ENCODE results near the gene FOSL1. TPM values are rescaled to one million over a fixed set of nuclear protein-coding genes. Genes with fewer than 3 reads are reported as not detected.

Gene FOSL1
- total RNA-seq, 1 experiment from 2014 or later = 58.8 TPM

DNA sequence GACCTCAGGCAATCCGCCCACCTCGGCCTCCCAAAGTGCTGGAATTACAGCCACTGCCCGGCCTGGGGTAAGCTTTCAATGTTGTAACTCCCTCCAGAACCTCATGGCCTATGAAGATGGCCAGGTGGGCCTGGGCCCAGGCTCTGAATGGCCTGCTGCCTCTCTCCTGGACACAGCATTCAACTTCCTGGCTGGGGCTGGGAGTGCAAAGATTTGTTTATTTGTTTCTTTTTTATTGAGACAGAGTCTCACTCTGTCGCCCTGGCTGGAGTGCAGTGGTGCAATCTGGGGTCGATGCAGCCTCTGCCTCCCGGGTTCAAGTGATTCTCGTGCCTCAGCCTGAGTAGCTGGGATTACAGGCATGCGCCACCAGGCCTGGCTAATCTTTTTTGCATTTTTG, 44.6 kb upstream of the FOSL1 start:
- no peaks in the 10 kb centered on the region for H3K36me3 ChIP-seq (ENCODE audit: low read depth)
- no peak overlapping the region for H3K27ac ChIP-seq
- H3K4me1 ChIP-seq (replicated peaks; ENCODE audit: insufficient read depth) = no peaks in the 10 kb centered on the region
- H3K27me3 ChIP-seq (ENCODE audit: insufficient read depth, low read depth) = 0 out of 2 replicates have a peak, but pooled peaks cover 6% of the 10 kb centered on the region
- no peak for DNase-seq
- H3F3A ChIP-seq (ENCODE audit: insufficient read depth, low read depth) = no peaks in the 10 kb centered on the region
- no peaks in the 10 kb centered on the region for H3K9me3 ChIP-seq (ENCODE audit: insufficient read depth, low read depth)
- TF ChIP-seq, protein P1, sequence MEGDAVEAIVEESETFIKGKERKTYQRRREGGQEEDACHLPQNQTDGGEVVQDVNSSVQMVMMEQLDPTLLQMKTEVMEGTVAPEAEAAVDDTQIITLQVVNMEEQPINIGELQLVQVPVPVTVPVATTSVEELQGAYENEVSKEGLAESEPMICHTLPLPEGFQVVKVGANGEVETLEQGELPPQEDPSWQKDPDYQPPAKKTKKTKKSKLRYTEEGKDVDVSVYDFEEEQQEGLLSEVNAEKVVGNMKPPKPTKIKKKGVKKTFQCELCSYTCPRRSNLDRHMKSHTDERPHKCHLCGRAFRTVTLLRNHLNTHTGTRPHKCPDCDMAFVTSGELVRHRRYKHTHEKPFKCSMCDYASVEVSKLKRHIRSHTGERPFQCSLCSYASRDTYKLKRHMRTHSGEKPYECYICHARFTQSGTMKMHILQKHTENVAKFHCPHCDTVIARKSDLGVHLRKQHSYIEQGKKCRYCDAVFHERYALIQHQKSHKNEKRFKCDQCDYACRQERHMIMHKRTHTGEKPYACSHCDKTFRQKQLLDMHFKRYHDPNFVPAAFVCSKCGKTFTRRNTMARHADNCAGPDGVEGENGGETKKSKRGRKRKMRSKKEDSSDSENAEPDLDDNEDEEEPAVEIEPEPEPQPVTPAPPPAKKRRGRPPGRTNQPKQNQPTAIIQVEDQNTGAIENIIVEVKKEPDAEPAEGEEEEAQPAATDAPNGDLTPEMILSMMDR (conservative IDR thresholded peaks at IDR 0.05) = no peak
- TF ChIP-seq EZH2 (IDR thresholded peaks at IDR 0.05; ENCODE audit: low read depth) = no peak
- H3K9me2 ChIP-seq (ENCODE audit: insufficient read depth) = no peaks in the 10 kb centered on the region
- no peak overlapping the region for H2AFZ ChIP-seq
- BruUV-seq (replicated peaks) = no TSS peak
- H3K4me2 ChIP-seq = no peak overlapping the region
- CTCF ChIA-PET = no interaction called here
- POLR2A ChIA-PET (ENCODE audit: unreplicated experiment) = no interaction called here
- intact Hi-C loops (cut with micrococcal nuclease; ENCODE audit: unreplicated experiment) = no loop called here
- H4K20me1 ChIP-seq (ENCODE audit: insufficient read depth) = no peaks in the 10 kb centered on the region
- no peaks in the 10 kb centered on the region for H3K79me2 ChIP-seq (ENCODE audit: low read depth)
- no peak overlapping the region for H3K4me3 ChIP-seq

DNA sequence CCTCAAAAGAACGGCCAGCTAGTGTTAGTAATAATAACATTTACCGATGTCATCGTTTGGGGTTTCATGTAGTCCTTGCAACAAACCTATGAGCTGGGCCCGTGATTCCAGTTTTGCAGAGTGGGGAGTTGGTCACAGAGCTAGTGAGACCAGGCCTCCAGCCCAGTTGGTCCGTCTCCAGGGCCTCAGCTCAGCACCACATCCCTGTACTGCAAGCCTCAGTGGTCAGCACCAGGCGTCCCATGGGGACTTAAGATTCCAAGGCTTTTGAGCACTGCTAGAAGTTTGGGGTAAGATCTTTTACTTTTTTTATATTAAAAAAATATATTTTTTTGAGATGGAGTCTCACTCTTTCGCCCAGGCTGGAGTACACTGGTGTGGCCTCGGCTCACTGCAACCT, 44.0 kb upstream of the FOSL1 start:
- H3K36me3 ChIP-seq (ENCODE audit: low read depth) = no peaks in the 10 kb centered on the region
- no peak for DNase-seq
- no peaks in the 10 kb centered on the region for H3K9me3 ChIP-seq (ENCODE audit: insufficient read depth, low read depth)
- H3K27ac ChIP-seq = no peak overlapping the region
- H2AFZ ChIP-seq = no peak overlapping the region
- POLR2A ChIA-PET (ENCODE audit: unreplicated experiment) = no interaction called here
- TF ChIP-seq, protein P1 (conservative IDR thresholded peaks at IDR 0.05) = no peak
- TF ChIP-seq EZH2 (IDR thresholded peaks at IDR 0.05; ENCODE audit: low read depth) = no peak
- no peak overlapping the region for H3K4me3 ChIP-seq
- no peaks in the 10 kb centered on the region for H3K79me2 ChIP-seq (ENCODE audit: low read depth)
- H3K9me2 ChIP-seq (ENCODE audit: insufficient read depth) = no peaks in the 10 kb centered on the region
- intact Hi-C loops (cut with micrococcal nuclease; ENCODE audit: unreplicated experiment) = no loop called here
- no peak overlapping the region for H3K4me2 ChIP-seq
- no peaks in the 10 kb centered on the region for H3K4me1 ChIP-seq (replicated peaks; ENCODE audit: insufficient read depth)
- CTCF ChIA-PET = no interaction called here
- H3K27me3 ChIP-seq (ENCODE audit: insufficient read depth, low read depth) = 0 out of 2 replicates have a peak, but pooled peaks cover 6% of the 10 kb centered on the region
- H4K20me1 ChIP-seq (ENCODE audit: insufficient read depth) = no peaks in the 10 kb centered on the region
- no TSS peak for BruUV-seq (replicated peaks)
- no peaks in the 10 kb centered on the region for H3F3A ChIP-seq (ENCODE audit: insufficient read depth, low read depth)

DNA sequence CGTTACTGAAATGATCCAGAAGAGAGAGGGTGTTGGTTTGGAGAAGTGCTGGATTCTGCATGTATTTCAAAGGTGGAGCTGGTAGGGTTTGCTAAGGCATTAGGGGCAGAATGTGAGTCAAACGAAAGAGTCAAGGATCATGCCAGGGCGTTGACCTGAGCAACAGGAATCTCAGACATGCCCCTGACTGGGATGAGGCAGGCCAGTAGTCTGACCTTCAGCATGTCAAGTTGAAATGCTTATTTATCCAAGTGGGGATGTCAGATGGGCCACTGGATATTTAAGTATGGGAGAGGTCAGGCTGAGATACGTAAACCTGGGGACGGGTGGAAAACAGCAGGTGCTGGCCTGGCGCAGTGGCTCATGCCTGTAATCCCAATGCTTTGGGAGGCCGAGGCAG, 42.3 kb upstream of the FOSL1 start:
- intact Hi-C loops (cut with micrococcal nuclease; ENCODE audit: unreplicated experiment) = no loop called here
- Histone ChIP-seq H3K4me1 (replicated peaks; ENCODE audit: insufficient read depth) (no peaks in the 10 kb centered on the region), H3K4me3 (no peak overlapping the region), H3K79me2 (ENCODE audit: low read depth) (no peaks in the 10 kb centered on the region), H3K9me3 (ENCODE audit: insufficient read depth, low read depth) (no peaks in the 10 kb centered on the region), H2AFZ (no peak overlapping the region), H4K20me1 (ENCODE audit: insufficient read depth) (no peaks in the 10 kb centered on the region), H3K27me3 (ENCODE audit: insufficient read depth, low read depth) (0 out of 2 replicates have a peak, but pooled peaks cover under 1% of the 10 kb centered on the region), H3K27ac (no peak overlapping the region), H3K9me2 (ENCODE audit: insufficient read depth) (no peaks in the 10 kb centered on the region), H3F3A (ENCODE audit: insufficient read depth, low read depth) (no peaks in the 10 kb centered on the region), H3K4me2 (no peak overlapping the region), H3K36me3 (ENCODE audit: low read depth) (no peaks in the 10 kb centered on the region)
- BruUV-seq (replicated peaks) = no TSS peak
- TF ChIP-seq, protein P1 (conservative IDR thresholded peaks at IDR 0.05) = no peak
- TF ChIP-seq EZH2 (IDR thresholded peaks at IDR 0.05; ENCODE audit: low read depth) = no peak
- POLR2A ChIA-PET (ENCODE audit: unreplicated experiment) = interaction anchor here (0.7 kb wide), 1 partner anchor 305 kb away, joined by 3 read pairs; the partner anchor contains the start of gene SIPA1
- CTCF ChIA-PET = no interaction called here
- no peak for DNase-seq
